ENCODE measurements around the gene HAPLN2.

- TF ChIP-seq, protein P1, sequence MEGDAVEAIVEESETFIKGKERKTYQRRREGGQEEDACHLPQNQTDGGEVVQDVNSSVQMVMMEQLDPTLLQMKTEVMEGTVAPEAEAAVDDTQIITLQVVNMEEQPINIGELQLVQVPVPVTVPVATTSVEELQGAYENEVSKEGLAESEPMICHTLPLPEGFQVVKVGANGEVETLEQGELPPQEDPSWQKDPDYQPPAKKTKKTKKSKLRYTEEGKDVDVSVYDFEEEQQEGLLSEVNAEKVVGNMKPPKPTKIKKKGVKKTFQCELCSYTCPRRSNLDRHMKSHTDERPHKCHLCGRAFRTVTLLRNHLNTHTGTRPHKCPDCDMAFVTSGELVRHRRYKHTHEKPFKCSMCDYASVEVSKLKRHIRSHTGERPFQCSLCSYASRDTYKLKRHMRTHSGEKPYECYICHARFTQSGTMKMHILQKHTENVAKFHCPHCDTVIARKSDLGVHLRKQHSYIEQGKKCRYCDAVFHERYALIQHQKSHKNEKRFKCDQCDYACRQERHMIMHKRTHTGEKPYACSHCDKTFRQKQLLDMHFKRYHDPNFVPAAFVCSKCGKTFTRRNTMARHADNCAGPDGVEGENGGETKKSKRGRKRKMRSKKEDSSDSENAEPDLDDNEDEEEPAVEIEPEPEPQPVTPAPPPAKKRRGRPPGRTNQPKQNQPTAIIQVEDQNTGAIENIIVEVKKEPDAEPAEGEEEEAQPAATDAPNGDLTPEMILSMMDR (IDR thresholded peaks at IDR 0.05) = no peak
- peak; percentile 91 for TF ChIP-seq EZH2 (IDR thresholded peaks at IDR 0.05)
Observed at GRCh38 chr1:156624814-156625435, 5.7 kb downstream of the HAPLN2 start.

Measured in neural progenitor cell (in vitro differentiated cells).